ENCODE measurements around the gene HS3ST3A1. TPM values are rescaled to one million over a fixed set of nuclear protein-coding genes. Genes with fewer than 3 reads are reported as not detected.

The HS3ST3A1 gene
- total RNA-seq, 1 donor from 2014 or later = 10.2 TPM

- H3K4me1 Mint-ChIP-seq = peaks cover 5% of the 10 kb centered on the region
- H3K4me3 Mint-ChIP-seq = no peak overlapping the region
- DNase-seq (ENCODE audit: low spot score in 2 of 2, unreplicated experiment in 2 of 2) = no peak
- no peak overlapping the region for H3K27ac Mint-ChIP-seq
- peaks cover 3% of the 10 kb centered on the region for H3K27me3 Mint-ChIP-seq (ENCODE audit: low read depth)
- no peak for TF ChIP-seq CTCF (IDR thresholded peaks at IDR 0.05; ENCODE audit: unreplicated experiment)
- no peaks in the 10 kb centered on the region for H3K9me3 Mint-ChIP-seq
- H3K36me3 Mint-ChIP-seq = no peaks in the 10 kb centered on the region
Observed at GRCh38 chr17:13635951-13636350, 34.2 kb upstream of the HS3ST3A1 start.

- peaks cover 5% of the 10 kb centered on the region for H3K4me1 Mint-ChIP-seq
- no peak overlapping the region for H3K4me3 Mint-ChIP-seq
- DNase-seq (ENCODE audit: low spot score in 2 of 2, unreplicated experiment in 2 of 2) = no peak
- TF ChIP-seq CTCF (IDR thresholded peaks at IDR 0.05; ENCODE audit: unreplicated experiment) = no peak
- H3K36me3 Mint-ChIP-seq = no peaks in the 10 kb centered on the region
- H3K27me3 Mint-ChIP-seq (ENCODE audit: low read depth) = peaks cover 3% of the 10 kb centered on the region
- no peaks in the 10 kb centered on the region for H3K9me3 Mint-ChIP-seq
- no peak overlapping the region for H3K27ac Mint-ChIP-seq
Observed at GRCh38 chr17:13634021-13634420, 32.3 kb upstream of the HS3ST3A1 start.

- no peak for TF ChIP-seq CTCF (IDR thresholded peaks at IDR 0.05; ENCODE audit: unreplicated experiment)
- peaks cover 3% of the 10 kb centered on the region for H3K27me3 Mint-ChIP-seq (ENCODE audit: low read depth)
- H3K4me3 Mint-ChIP-seq = no peak overlapping the region
- no peak for DNase-seq (ENCODE audit: low spot score in 2 of 2, unreplicated experiment in 2 of 2)
- H3K27ac Mint-ChIP-seq = no peak overlapping the region
- H3K36me3 Mint-ChIP-seq = no peaks in the 10 kb centered on the region
- peaks cover 5% of the 10 kb centered on the region for H3K4me1 Mint-ChIP-seq
- no peaks in the 10 kb centered on the region for H3K9me3 Mint-ChIP-seq
Observed at GRCh38 chr17:13631529-13631928, 29.8 kb upstream of the HS3ST3A1 start.

- H3K9me3 Mint-ChIP-seq = peaks cover 8% of the 10 kb centered on the region
- no peak overlapping the region for H3K27ac Mint-ChIP-seq
- H3K4me3 Mint-ChIP-seq = no peak overlapping the region
- no peak for TF ChIP-seq CTCF (IDR thresholded peaks at IDR 0.05; ENCODE audit: unreplicated experiment)
- H3K4me1 Mint-ChIP-seq = no peaks in the 10 kb centered on the region
- H3K36me3 Mint-ChIP-seq = peaks cover 2% of the 10 kb centered on the region
- DNase-seq (ENCODE audit: low spot score in 2 of 2, unreplicated experiment in 2 of 2) = no peak
- H3K27me3 Mint-ChIP-seq (ENCODE audit: low read depth) = peaks cover 3% of the 10 kb centered on the region
Observed at GRCh38 chr17:13626703-13627102, 25.0 kb upstream of the HS3ST3A1 start.

- no peak for DNase-seq (ENCODE audit: low spot score in 2 of 2, unreplicated experiment in 2 of 2)
- H3K36me3 Mint-ChIP-seq = peaks cover 4% of the 10 kb centered on the region
- no peak for TF ChIP-seq CTCF (IDR thresholded peaks at IDR 0.05; ENCODE audit: unreplicated experiment)
Observed at GRCh38 chr17:13619462-13619861, 17.7 kb upstream of the HS3ST3A1 start.

GRCh38 chr17:13616031-13616430 is 14.3 kb upstream of the HS3ST3A1 start:
- Mint-ChIP-seq H3K27me3 (ENCODE audit: low read depth) (peaks cover 4% of the 10 kb centered on the region), H3K4me3 (no peak overlapping the region), H3K27ac (no peak overlapping the region), H3K4me1 (no peaks in the 10 kb centered on the region), H3K9me3 (peaks cover 31% of the 10 kb centered on the region), H3K36me3 (peaks cover 8% of the 10 kb centered on the region)
- no peak for TF ChIP-seq CTCF (IDR thresholded peaks at IDR 0.05; ENCODE audit: unreplicated experiment)
- no peak for DNase-seq (ENCODE audit: low spot score in 2 of 2, unreplicated experiment in 2 of 2)

More at GRCh38 chr17:13619462-13619861, 17.7 kb upstream of the HS3ST3A1 start:
- Mint-ChIP-seq H3K4me3 (no peak overlapping the region), H3K4me1 (no peaks in the 10 kb centered on the region), H3K27me3 (ENCODE audit: low read depth) (peaks cover 4% of the 10 kb centered on the region), H3K27ac (no peak overlapping the region), H3K9me3 (peaks cover 28% of the 10 kb centered on the region)

Measured in mesothelial cell of epicardium (in vitro differentiated cells).